GM18520 (cell line): ENCODE data around the gene DBF4.
"Not testable (repeated sequence)": the region's sequence is repeated elsewhere in the genome, so short reads cannot be mapped to it uniquely, and the experiment has no call there.

Experiments
- ATAC-seq: cut with Tn5 transposase; IDR thresholded peaks from one replicate; pipeline ENCODE4 v1.9.1; 2021; ENCODE audit not compliant: unreplicated experiment

DBF4 gene

GRCh38 chr7:87945926-87946325 lies 69.6 kb downstream of the DBF4 start:
- ATAC-seq = not testable (repeated sequence)

GRCh38 chr7:87948371-87948770 lies 72.1 kb downstream of the DBF4 start:
- no peak for ATAC-seq
